Right lobe of liver (tissue), 4 donors: ENCODE data around the gene CDH13.

ENCODE experiments used
- CTCF ChIP-seq, 4 donors: fragments of 200-600 bp in 3 of 4; fragments of 450-650 bp in 1 of 4; IDR thresholded peaks; one replicate each; pipeline versions ENCODE4 v1.5.1 to v1.8.0; 2016 to 2022; ENCODE audit warnings: antibody characterized with exemption in 4 of 4, mild to moderate bottlenecking in 2 of 4
- POLR2A ChIP-seq: fragments of 450-650 bp; IDR thresholded peaks from one replicate; pipeline ENCODE4 v1.6.1; 2017; ENCODE audit warnings: antibody characterized with exemption, mild to moderate bottlenecking
- donor health status: DM: no; HTN: no; CAD: no.
- donor health status: DM: no; HTN: no; CAD: no.
- donor health status: DM: no; HTN: yes; CAD: no.

DNA sequence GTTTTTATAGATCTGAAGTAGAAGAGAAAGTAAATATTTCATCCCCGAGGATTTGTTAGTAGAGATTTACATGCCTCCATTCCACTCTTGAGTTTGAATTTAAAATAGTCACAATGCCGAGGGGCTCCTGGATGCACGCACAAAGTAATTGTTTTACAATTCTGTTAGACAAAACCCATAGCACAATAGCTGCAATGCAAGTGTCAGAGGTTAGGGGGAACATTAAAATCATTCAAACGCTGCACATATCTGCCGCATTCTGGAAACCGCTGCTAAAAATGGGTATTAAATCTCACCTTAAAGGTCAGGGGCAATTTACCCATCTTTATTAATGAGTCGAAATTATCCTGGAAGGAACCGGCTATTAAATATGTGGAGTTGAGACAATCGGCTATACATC is 652.5 kb downstream of the CDH13 start:
- TF ChIP-seq CTCF (IDR thresholded peaks at IDR 0.05) (no peak), POLR2A (no peak)
